Glomerular visceral epithelial cell (primary cell): ENCODE measurements around the gene PATE3.

Experiments used
- DNase-seq: peaks from one replicate; pipeline ENCODE4 v3.0.0-alpha.2; 2016; ENCODE audit errors: extremely low spot score

PATE3 gene, protein sequence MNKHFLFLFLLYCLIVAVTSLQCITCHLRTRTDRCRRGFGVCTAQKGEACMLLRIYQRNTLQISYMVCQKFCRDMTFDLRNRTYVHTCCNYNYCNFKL

DNA sequence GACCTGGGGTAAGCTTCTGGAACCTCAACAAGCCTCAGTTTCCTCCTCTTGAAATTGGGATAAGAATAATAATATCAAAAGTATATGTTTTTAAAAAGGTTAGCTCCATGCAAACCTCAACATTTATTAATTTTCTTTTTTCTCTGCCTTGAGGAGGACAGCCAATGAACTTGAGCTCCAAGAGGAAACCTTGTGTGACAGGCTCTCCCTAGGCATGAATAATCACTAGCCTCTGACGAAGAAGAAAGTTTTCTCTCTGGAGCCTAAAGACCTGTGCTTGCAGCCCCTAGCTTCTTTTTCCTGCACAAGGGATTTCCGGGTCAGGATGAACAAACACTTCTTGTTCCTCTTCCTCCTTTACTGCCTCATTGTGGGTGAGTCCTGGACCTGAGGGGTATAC is at the start of gene PATE3:
PATE3 (plus strand) TSS at position 301 of the 400 bp plus-strand sequence; CDS start at position 326, 25 bp downstream.
- no peak for DNase-seq

DNA sequence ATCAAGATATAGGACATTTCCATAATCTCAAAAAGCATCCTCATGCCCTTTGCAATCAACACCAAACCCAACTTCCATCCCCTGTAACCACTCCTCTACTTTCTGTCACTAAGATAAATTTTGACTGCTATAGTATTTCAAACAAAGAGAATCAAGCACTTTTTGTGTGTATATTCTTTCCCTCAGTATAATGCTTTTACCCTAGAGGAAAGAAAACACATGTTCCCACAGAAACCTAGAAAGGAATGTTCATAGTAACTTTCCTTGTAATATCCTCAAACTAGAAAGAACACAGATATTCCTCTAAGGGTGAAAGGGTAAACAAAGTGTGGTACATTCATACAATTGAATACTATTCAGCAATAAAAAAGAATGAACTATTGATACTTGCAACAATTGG is 47.3 kb upstream of the PATE3 start:
- no peak for DNase-seq

DNA sequence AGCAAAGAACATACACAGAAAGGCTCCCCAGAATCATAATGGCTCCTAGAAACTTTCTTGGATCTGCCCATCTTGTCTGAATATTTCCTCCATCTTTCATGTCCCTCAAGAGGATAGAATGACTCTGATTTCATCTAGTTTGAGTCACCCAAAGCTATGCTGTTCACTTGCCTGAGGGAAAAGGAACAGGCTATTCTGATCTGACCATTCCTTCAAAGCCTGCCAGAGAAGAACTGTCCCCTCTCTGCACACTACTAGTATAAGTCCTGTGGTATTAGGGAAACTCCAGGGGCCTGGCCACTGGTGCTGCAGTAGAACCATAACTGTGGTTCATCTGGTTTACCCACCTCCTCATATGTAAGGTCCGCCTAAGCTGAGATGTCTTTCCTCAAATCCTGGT is 44.2 kb upstream of the PATE3 start:
- no peak for DNase-seq

DNA sequence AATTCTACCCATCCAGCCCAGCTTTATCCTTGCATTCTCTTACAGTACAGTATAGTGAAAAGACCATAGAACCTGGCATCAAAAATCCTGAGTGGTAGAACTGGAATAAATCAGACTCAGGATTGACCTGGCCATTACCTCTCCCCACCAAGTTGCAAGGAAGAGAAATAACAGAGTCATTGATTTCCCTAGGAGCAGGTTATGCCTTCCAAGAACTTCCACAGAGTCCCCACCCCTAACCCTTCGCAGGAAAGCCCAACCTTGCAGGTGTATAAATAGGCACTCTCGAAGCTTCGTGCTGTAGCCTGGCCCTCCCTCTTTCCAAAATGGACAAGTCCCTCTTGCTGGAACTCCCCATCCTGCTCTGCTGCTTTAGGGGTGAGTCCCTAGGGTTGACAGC is 41.9 kb upstream of the PATE3 start, which contains the start of gene PATE1:
PATE1 (plus strand) TSS at position 301 of the 400 bp plus-strand sequence; CDS start at position 327, 26 bp downstream.
- DNase-seq = no peak

DNA sequence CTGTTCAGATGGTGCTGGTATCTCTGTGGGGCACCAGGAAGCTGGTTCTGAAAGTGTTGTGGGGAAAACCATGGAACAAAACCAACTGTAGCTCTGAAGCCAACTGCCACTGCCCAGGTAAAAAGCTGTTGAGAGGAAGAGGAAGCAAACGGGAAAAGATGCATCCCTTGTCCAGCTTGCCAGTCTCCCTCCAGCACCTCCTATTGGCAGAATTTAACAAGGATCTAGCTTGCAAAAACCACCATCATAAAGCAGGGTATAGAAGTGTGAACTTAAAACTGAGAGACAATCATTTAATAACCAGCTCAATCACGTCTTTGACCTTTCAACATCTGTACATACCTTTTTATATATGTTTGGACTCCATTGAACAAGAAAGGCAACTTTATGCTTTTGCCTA is 37.3 kb upstream of the PATE3 start:
- no peak for DNase-seq

DNA sequence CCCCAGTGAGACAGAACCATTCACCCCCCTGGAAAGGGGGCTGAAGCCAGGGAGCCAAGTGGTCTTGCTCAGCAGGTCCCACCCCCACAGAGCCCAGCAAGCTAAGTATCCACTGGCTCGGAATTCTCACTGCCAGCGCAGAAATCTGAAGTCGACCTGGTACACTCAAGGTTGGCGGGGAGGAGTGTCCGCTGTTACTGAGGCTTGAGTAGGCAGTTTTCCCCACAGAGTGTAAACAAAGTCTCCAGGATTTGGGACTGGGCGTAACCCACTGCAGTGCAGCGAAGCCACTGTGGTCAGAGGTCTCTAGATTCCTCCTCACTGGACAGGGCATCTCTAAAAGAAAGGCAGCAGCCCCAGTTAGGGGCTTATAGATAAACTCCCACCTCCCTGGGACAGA is 31.9 kb upstream of the PATE3 start:
- no peak for DNase-seq

DNA sequence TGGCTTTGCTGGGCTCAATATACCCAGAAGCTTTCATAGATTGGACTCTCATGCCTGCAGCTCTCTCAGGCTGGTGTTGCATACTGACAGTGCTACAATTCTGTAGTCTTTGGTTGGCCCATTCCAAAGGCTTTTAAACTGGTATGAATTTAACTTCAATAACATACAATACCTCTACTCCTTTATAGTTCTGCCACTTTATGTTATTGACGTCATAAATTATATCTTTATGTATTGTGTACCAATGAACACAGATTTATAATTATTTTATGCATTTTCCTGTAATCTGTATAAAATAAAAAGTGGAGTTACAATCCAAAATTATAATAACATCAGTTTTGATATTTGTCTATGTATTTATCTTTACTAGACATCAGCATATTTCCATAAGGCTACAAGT is 25.5 kb upstream of the PATE3 start:
- no peak for DNase-seq

DNA sequence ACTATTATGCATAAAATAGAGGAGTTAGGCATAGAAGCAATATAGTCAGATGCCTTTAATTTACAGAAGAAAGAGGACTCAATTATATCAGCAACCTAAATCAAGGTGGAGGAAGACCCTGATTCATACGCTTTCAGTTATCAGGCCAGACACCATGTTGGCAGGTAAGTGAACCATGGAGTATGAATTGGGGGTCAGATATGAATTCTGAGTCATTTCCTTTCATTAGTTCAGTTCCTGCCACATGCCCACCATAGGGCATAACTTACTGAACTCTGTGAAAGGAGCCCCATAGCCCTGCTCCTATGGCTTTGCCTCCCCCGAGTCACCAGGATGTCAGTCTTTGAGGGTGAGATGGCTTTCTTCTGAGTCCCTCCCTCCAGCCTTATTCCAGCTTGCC is 24.4 kb upstream of the PATE3 start:
- no peak for DNase-seq

DNA sequence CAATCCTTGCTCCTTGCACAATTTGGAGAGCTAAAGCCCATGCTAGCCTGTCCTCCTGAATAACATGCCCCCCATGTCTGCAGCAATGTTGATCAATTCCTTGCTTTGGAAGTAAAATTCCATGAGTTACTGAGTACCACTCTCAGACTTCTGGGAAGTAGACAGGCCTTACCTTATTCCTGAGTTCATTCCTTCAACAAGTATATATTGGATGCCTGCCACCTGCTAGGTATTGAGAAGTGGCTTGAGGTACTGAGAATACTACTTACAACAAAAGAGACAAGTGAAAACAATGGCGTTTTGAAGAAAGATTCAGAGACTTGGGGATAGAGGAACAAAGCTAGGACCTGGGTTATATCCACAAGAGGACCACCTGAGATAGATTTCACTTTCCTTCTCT is 21.7 kb upstream of the PATE3 start:
- DNase-seq = no peak

DNA sequence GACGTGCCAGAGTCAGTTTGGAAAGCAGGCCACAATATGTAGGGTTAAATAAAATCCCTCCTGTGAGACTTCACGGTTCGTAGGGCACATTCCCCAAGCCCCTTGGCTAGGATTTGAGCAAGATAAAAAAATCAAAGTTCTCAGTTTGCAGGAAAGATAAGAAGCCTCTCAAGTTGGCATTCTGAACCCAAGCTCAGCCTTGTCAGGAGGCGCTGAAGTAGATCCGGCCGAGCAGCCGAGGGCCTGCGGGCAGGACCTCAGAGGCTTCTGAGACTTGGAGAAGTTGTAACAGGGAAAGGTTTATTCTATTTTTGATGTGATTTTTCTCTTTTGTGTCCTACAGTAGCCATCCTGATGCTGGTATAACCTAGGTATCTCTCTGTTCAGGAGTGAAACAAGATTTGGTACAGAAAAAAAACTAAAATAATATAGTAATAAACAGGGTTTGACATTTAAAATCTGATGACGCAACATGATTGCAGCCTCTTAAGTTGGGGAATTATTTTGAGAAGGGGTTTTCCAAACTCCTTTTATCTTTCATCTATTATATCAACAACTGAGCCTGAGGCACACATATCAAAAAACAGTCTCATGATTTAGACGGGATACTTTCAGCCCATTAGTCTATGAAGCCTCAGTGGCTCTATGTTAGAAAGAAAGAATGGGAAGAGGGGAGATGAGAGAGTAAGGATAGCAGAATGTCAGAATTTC is 19.4 kb upstream of the PATE3 start:
- no peak for DNase-seq

DNA sequence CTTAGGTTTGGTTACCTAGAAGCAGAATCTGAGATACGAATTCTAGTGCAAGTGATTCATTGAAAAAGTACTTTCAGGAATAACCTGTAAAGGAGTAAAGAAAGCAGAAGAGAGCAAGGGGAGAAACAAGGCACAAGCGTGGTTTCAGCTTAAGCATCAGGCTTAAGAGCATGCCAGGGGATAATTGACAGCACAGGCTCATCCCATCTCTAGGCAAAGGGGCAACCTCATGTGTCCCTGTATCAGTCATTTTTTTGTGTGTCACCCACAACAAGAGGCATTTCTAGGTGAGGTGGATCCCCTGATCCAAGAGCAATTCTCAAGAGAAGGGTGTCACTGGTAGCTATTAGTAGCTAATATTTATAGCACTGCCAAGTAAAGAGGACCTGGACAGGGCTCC is 17.3 kb upstream of the PATE3 start:
- no peak for DNase-seq

DNA sequence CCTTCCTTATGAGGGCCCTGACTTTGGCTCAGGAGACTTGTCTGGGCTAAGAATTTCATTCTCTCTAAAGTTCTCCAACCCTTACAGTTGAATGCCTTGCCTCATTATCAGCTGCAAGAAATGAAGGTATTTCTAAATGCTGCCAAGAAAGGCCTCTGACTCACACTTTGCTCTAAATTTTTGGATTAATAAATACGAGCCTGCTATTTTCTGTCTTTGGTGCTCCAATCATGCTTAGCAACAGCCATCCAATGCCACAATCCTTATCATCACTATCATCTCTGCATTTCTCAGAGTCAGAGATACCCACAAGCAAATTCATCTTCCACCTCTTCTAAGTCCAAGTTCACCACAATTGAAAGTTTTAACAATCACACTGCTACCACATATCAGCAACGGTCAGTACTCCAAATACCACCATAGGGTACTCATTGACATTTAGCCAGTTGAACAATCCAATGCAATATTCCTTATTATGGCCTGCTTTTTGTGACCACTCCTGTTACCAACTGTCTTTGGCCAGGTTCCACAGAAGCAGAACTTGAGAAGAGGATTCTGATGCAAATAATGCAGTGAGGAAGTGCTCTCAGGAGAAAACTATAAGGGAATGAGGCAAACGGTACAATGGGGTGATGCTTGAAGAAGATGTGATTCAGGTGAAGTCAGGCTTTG is 15.0 kb upstream of the PATE3 start:
- DNase-seq = no peak

DNA sequence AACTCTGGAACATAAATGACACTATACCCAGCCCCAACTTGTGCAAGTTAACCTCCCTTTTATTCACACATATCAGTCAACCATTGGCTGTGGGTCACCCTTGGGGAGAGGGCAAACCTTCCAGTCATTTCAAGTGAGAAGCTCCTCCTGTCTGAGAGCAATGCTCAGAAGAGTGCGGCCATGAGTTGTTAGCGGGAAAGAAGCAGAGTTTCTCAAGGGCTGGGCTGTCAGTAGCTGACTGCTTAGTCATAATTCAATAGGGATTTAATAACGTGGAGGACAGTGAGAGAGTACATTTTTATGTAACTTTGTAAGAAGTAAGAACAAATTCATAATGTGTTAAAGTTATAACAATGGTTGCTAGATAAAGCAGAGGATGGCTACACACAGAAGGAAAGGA is 14.4 kb upstream of the PATE3 start:
- no peak for DNase-seq

DNA sequence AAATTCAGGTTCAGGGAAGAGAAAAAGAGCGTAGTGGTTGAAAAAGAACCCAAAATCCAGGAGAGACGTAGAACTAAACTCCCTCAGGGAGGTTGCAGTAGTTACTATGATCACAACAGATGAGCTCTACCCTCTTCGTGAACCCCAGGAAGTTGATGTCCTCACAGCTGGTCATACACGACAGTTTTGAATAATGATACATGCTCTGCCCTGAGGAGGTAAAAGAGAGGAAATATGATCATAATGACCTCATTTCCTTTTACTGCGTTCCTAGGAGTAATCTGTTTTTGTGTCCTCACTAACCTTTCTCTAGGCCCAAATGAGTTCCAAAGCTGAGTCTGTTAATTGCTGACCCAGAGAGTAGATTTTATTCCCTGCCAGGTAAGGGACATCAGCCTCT is 10.6 kb upstream of the PATE3 start:
- no peak for DNase-seq

DNA sequence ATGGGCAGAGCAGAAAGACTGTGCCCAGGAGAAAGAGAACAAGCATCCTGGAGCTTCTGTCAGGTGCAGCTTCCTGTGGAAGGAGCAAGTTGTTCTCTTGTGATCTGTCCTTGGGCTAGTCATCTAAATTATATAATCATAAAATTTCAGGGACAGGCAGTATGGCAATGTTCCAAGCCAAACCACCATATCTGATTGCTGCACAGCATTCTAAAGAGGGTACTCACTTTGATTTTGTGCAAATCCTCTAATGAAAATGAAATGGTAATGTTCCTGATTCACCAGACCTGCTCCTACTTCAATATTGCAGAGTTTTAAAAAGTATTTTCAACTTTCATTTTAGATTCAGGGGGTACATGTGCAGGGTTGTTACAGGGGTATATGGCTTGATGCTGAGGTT is 9.2 kb upstream of the PATE3 start, which contains the start of gene PATE2:
PATE2 (minus strand) TSS at position 101 of the 400 bp plus-strand sequence; CDS start at position 46, 55 bp downstream.
- no peak for DNase-seq

DNA sequence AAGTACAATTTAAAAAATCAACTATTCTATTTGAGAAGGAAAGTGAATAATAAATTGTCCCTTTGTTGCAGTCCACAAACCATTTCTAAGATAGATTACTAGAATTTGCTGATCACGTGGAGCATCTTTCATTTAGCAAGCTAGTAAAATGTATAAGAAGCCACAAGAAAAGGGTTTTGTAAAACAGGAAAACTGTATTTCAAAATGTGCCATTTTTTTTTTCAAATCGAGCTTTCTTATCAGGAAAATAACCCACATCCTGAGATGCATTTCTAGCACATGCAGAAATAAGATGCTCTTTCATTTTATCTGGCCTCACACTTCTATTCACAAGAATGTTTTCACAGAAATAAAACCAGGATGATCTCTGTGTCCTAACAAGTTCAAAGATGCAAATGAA is 3.2 kb upstream of the PATE3 start:
- DNase-seq = no peak

DNA sequence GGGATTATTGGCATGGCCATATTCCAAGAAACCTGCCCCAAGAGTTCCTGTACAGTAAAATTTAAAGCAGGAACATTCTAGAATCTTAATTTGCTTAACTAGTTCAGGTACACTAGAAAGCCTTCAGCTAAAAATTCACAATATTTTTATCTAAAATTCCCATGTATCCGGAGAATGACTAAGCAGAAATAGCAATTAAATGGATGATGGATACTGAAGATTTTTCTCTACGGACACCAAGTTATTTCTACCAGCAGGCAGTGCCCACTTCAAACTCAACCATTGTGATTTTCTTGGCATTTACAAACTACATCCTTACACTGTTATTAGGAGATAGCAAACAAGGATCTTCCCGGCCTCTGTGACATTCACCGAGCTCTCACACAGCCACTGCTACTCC is 2.9 kb downstream of the PATE3 start:
- no peak for DNase-seq

DNA sequence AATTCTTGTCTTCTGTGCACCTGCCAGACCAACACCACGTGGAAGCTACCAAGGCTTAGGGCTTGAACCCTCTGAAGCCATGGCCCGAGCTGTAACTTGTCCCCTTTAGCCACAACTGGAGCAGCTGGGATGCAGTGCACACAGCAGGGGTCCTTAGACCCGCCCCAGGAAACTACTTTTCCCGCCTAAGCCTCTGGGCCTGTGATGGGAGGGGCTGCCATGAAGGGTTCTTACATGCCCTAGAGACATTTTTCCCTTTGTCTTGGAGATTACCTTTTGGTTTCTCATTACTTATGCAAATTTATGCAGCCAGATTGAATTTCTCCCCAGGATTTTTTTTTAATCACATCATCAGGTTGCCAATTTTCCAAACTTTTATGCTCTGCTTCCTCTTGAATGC is 9.7 kb downstream of the PATE3 start:
- DNase-seq = no peak

DNA sequence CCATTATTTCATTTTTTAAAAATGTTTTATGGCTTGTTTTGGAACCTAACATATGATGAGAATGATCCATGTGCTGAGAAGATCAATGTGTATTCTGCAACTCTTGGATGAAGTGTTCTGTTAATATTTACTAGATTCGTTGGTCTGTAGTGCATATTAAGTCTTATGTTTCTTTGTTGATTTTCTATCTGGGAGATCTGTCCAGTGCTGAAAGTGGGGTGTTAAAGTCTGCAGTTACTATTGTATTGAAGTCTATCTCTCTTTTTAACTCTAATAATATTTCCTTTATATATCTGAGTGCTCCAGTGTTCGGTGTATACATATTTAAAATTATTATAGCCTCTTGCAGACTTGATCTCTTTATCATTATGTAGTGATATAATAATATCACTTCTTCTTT is 11.9 kb downstream of the PATE3 start:
- no peak for DNase-seq

DNA sequence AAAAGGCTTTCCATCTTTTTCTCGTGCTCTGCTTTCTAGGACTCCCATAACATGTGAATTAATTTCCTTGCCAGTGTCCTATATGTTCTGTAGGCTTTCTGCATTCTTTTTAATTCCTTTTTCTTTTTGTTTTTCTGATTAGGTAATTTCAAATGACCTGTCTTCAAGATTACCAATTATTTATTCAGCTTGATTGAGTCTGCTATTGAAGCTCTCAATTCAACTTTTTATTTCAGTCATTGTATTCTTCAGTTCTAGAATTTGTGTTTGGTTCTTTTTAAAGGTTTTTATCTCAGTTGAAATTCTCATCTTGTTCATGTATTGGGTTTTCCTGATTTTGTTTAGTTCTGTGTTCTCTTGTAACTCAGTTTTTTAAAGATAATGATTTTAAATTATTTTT is 14.5 kb downstream of the PATE3 start:
- DNase-seq = no peak

DNA sequence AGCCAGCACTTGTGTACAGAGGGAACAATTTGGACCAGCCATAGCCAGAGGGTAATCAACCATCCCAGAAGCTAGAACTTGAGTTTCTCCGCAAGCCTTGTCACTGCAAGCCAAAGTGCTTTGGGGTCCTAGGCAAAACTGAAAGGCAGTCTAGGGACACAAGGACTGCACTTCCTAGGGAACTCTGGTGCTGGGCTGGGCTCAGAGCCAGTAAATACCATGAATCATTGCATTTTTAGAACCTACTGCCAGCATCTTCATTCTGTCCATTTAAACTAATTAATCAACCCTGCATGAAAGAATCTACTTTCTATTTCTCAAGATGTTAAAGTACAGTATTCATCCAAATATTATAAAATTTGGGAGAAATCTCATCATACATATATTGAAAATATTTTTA is 20.0 kb downstream of the PATE3 start:
- DNase-seq = no peak

DNA sequence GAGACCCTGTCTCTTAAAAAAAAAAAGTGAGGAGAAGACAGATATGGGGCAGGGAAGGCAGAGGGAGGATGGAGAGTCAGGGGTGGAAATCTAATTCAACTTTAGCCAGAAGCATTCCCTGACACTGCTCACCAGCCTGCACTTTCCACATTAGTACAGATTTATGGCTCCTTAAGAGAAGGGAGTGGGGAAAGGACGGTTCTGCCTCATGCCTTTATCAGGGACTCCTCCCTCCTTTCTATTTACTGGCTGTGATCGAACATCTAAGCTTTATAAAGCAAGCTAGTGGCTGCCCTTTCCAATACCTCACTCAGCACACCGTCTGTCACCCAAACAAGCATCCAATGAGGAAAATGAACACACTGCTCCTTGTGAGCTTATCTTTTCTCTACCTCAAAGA is 45.1 kb downstream of the PATE3 start, which contains the start of gene PATE4:
PATE4 (plus strand) TSS at position 301 of the 400 bp plus-strand sequence; CDS start at position 345, 44 bp downstream.
- DNase-seq = no peak

DNA sequence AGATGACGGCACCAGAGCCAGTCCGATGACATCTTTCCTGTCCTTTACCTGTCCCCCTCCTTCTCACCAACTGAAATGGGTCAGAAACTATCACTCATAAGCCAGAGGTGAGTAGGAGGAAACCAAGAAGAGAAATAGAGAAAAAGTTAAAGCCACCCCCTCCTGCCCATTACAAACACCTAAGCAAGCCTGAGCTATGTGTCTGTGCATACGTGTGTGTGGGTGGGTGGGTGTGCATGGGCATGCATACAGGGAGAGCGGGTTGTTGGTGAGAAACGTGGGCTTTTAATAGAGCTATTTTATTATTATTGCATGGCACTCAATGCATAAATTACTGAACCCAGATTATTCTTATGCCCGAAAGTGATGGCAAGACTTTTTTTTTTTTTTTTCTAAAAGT is 47.8 kb downstream of the PATE3 start:
- DNase-seq = no peak
